ENCODE results near the gene ZMYND15. TPM values are rescaled to one million over a fixed set of nuclear protein-coding genes. Genes with fewer than 3 reads are reported as not detected.

ZMYND15 gene
- total and polyA plus RNA-seq, 2 of the 13 experiments (the other 11 are each of a cell fraction or from before 2014, with no cell fraction given) = 0.24 to 2.7 TPM

- no peak for TF ChIP-seq LRRFIP1 (CRISPR knock-in tag; conservative IDR thresholded peaks at IDR 0.05)
- TF ChIP-seq SP4 (CRISPR knock-in tag; IDR thresholded peaks at IDR 0.05) = 0 out of 2 replicates have a peak, but pooled peaks have one; percentile 29
- TF ChIP-seq ZNF543 (CRISPR knock-in tag; IDR thresholded peaks at IDR 0.05) = peak; percentile 75; the same call in 1 of the 2 replicates
- peak; percentile 72; the same call in 1 of the 2 replicates for TF ChIP-seq ZFP1 (CRISPR knock-in tag; IDR thresholded peaks at IDR 0.05)
- peak; percentile 87 for TF ChIP-seq FOSL2 (CRISPR knock-in tag; IDR thresholded peaks at IDR 0.05)
- TF ChIP-seq CEBPG (CRISPR knock-in tag; IDR thresholded peaks at IDR 0.05) = peak; percentile 78
- no peak for TF ChIP-seq MAFF (IDR thresholded peaks at IDR 0.05; ENCODE audit: low read depth, low read length)
- TF ChIP-seq SKIL (CRISPR knock-in tag; IDR thresholded peaks at IDR 0.05; ENCODE audit: borderline replicate concordance) = peak; percentile 84
- no peak for TF ChIP-seq ATRX (CRISPR knock-in tag; IDR thresholded peaks at IDR 0.05; ENCODE audit: borderline replicate concordance)
- 0 out of 2 replicates have a peak, but pooled peaks have one; percentile 52 for TF ChIP-seq ZNF574 (CRISPR knock-in tag; IDR thresholded peaks at IDR 0.05)
- no peak for TF ChIP-seq HNRNPK (IDR thresholded peaks at IDR 0.05; ENCODE audit: low read depth, low read length, poor library complexity, severe bottlenecking)
- no peak for TF ChIP-seq RORA (CRISPR knock-in tag; IDR thresholded peaks at IDR 0.05)
- no peak for TF ChIP-seq ZNF784 (CRISPR knock-in tag; IDR thresholded peaks at IDR 0.05; ENCODE audit: borderline replicate concordance)
- 0 out of 2 replicates have a peak, but pooled peaks have one; percentile 48 for TF ChIP-seq ZNF644 (CRISPR knock-in tag; IDR thresholded peaks at IDR 0.05; ENCODE audit: low read depth)
- no peak for TF ChIP-seq HIVEP1 (CRISPR knock-in tag; IDR thresholded peaks at IDR 0.05)
- TF ChIP-seq DR1 (CRISPR knock-in tag; IDR thresholded peaks at IDR 0.05) = no peak
- no peak for TF ChIP-seq MXD4 (CRISPR knock-in tag; IDR thresholded peaks at IDR 0.05)
- TF ChIP-seq SMYD3 (CRISPR knock-in tag; IDR thresholded peaks at IDR 0.05) = peak; percentile 81
- peak; percentile 67 for TF ChIP-seq HHEX (CRISPR knock-in tag; IDR thresholded peaks at IDR 0.05)
Observed at GRCh38 chr17:4759776-4760236, 20.2 kb downstream of the ZMYND15 start (continued).
